Keratinocyte (primary cell): ENCODE data around the gene RBMS3. TPM values are rescaled to one million over a fixed set of nuclear protein-coding genes. Genes with fewer than 3 reads are reported as not detected.

Source experiments
- DNase-seq: peaks from one replicate; pipeline ENCODE4 v3.0.0-alpha.2; 2011; ENCODE audit warnings: low read depth, missing footprints, low spot score
- FAIRE-seq: peaks from 2 replicates; lab custom pipeline; 2011; peaks lifted over from hg19 to GRCh38; lab: Jason Lieb, UNC
- H2AFZ ChIP-seq: 2 replicates; pipeline ENCODE4 v1.6.0; 2012; ENCODE audit warnings: low read length, control low read depth, inconsistent platforms; ENCODE audit not compliant: control insufficient read depth
- H3K27ac ChIP-seq: 2 replicates; pipeline ENCODE4 v1.5.1; 2011; ENCODE audit warnings: low read length; ENCODE audit not compliant: control insufficient read depth, insufficient read depth
- H3K27me3 ChIP-seq: 3 replicates; pipeline ENCODE4 v1.6.0; 2011; ENCODE audit warnings: low read length; ENCODE audit not compliant: control insufficient read depth, insufficient read depth; ENCODE audit errors: extremely low read depth
- H3K36me3 ChIP-seq, 2 experiments: 2 replicates in 1 of 2; 3 replicates in 1 of 2; pipeline ENCODE4 v1.5.1; 2011; ENCODE audit warnings: low read length in 2 of 2, mild to moderate bottlenecking in 1 of 2; ENCODE audit not compliant: control insufficient read depth in 2 of 2, insufficient read depth in 2 of 2; ENCODE audit errors: extremely low read depth in 1 of 2
- H3K4me1 ChIP-seq: 3 replicates; pipeline ENCODE4 v1.5.1; 2011; ENCODE audit warnings: low read length; ENCODE audit not compliant: control insufficient read depth, insufficient read depth; ENCODE audit errors: extremely low read depth
- H3K4me2 ChIP-seq: 3 replicates; pipeline ENCODE4 v1.6.0; 2011; ENCODE audit warnings: low read depth, low read length; ENCODE audit not compliant: control insufficient read depth, insufficient read depth; ENCODE audit errors: extremely low read depth
- H3K4me3 ChIP-seq, 3 experiments: fragments of 200-600 bp in 1 of 3; sonication (generic) in 1 of 3; 2 replicates in 2 of 3; 3 replicates in 1 of 3; pipeline ENCODE4 v1.5.1; 2011 to 2016; ENCODE audit warnings: low read length in 3 of 3, mild to moderate bottlenecking in 3 of 3, control low read depth in 2 of 3, inconsistent platforms in 1 of 3, low read depth in 1 of 3, mixed read lengths in 1 of 3, mixed run types in 1 of 3, moderate library complexity in 1 of 3; ENCODE audit not compliant: control insufficient read depth in 2 of 3, insufficient read depth in 2 of 3; ENCODE audit errors: extremely low read depth in 1 of 3
- H3K79me2 ChIP-seq: 2 replicates; pipeline ENCODE4 v1.6.0; 2012; ENCODE audit warnings: low read length; ENCODE audit not compliant: control insufficient read depth, insufficient read depth
- H3K9ac ChIP-seq: 3 replicates; pipeline ENCODE4 v1.6.0; 2011; ENCODE audit warnings: low read length; ENCODE audit not compliant: control insufficient read depth, insufficient read depth; ENCODE audit errors: extremely low read depth
- H3K9me1 ChIP-seq: 3 replicates; pipeline ENCODE4 v1.6.0; 2011; ENCODE audit warnings: low read length; ENCODE audit not compliant: control insufficient read depth, insufficient read depth; ENCODE audit errors: extremely low read depth
- H3K9me3 ChIP-seq: 2 replicates; pipeline ENCODE4 v1.5.1; 2012; ENCODE audit warnings: low read depth, low read length; ENCODE audit not compliant: control insufficient read depth
- H4K20me1 ChIP-seq: 3 replicates; pipeline ENCODE4 v1.6.0; 2011; ENCODE audit warnings: low read length; ENCODE audit not compliant: control insufficient read depth, insufficient read depth; ENCODE audit errors: extremely low read depth
- EZH2 ChIP-seq: IDR thresholded peaks from one replicate; pipeline ENCODE4 v1.6.1; 2012; ENCODE audit warnings: inconsistent platforms, mild to moderate bottlenecking, low read length, moderate library complexity
- dilution Hi-C: fragments of 300-500 bp; cut with MboI; formaldehyde crosslinking; loops from one replicate; pipeline ENCODE4 v1.7.0; 2020; ENCODE audit warnings: low sequenced_read_pairs; ENCODE audit not compliant: extremely low pct_ligation_motif_present
- polyA plus RNA-seq, 5 experiments: library from polyadenylated mRNA; depleted of rRNA in 3 of 5; stranded (reverse) in 3 of 5; stranded (forward) in 1 of 5; unstranded in 1 of 5; fragments of >200 nt; gene quantifications; 1 replicate in 1 of 5; 2 replicates in 3 of 5; 3 replicates in 1 of 5; pipeline versions ENCODE4 v1.2.1 to v1.2.3, GENCODE V29; 2011 to 2012; ENCODE audit warnings: missing spikeins in 2 of 5, low read depth in 1 of 5, low replicate concordance in 1 of 5
- TF ChIP-seq, protein P1 (sequence below), 3 experiments: IDR thresholded peaks in 1 of 3; conservative IDR thresholded peaks in 1 of 3; optimal IDR thresholded peaks in 1 of 3; 2 replicates in 2 of 3; 3 replicates in 1 of 3; pipeline versions ENCODE3 to v1.5.1; 2011; ENCODE audit warnings: low read length in 3 of 3, mild to moderate bottlenecking in 3 of 3, moderate library complexity in 2 of 3, control low read depth in 1 of 3, inconsistent platforms in 1 of 3; ENCODE audit not compliant: insufficient read depth in 2 of 3; ENCODE audit errors: extremely low read depth in 1 of 3

The RBMS3 gene
- polyA plus RNA-seq, 1 donor (not counting 4 experiments of a cell fraction or from before 2014, with no cell fraction given): 2.3 TPM

DNA sequence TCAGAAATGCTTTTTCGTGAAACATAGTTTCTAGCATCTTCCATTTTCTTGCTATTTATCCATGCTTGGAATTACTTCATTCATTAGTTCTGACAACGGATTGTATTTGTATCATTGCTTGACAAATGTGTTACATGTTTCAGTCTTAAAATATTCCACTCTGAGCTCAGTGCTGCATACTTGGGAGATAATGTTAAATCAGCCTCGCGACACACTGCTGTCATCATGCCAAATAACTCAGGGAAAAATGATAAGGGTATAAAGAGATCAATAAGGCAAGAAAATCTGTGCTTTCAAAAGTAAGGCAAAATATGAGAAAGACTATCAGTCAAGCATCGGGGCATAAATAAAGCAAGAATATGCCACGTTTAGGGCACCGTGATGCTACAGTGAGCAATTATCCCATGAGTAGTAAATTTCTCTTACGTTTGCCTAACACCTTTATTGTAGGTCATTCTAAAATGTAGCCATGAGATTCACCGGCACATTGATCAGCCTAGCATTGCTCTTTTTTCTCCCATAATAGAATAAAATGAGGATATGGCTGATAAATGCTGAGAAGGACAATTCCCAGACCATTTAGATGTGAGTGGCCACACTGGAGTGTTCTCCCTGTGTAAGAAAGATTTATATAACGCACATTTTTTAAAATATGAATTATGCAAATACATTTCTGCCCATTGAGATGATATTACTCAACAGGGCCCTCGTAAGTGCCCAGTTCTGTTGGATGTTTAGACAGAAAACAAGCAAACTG, 133.8 kb downstream of the RBMS3 start:
- no peak for FAIRE-seq
- dilution Hi-C loops: no loop called here

DNA sequence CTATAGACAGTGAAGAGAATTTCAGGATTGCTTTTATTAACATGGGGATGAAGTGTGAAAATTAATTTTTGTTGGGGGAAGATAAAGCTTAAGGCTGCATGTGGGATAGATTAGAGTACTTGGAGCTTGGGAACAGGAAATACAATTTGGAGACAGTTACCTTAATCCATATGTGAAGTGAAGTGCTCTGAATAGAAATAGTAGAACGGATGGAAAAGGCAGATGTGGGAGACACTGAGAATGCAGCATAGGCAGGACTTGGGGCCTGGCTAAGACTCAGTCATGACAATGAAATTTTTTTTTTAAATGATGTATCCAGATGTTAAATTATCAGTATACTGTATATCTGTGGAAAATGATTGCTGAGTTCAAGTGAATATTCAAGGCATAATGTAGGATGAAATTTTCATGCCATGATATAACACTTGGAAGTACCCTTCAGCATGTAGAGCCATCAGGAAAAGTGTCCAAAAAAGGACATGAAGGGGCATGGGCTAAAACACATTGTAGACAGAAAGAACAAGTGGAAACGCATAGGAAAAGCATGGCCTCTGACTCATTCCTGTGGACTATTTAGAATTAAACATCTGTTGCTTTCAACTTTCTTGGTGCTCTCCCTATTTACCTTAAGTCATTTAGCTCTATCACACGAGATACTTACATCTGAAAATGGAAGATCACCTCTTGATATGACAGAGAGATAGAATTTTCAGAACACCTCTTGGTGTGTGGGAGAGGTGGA, 134.8 kb downstream of the RBMS3 start:
- dilution Hi-C loops: no loop called here
- Histone ChIP-seq H3K9me1 (no peaks in the 10 kb centered on the region), H2AFZ (no peak overlapping the region), H3K79me2 (no peaks in the 10 kb centered on the region), H3K4me3 (no peak overlapping the region), H3K4me1 (peaks cover 3% of the 10 kb centered on the region), H3K36me3 (no peaks in the 10 kb centered on the region), H4K20me1 (no peaks in the 10 kb centered on the region), H3K9ac (no peak overlapping the region), H3K27me3 (no peaks in the 10 kb centered on the region), H3K27ac (no peak overlapping the region), H3K9me3 (no peaks in the 10 kb centered on the region), H3K4me2 (no peak overlapping the region)
- FAIRE-seq: no peak
- no peak for DNase-seq
- TF ChIP-seq EZH2: no peak
- TF ChIP-seq, protein P1, sequence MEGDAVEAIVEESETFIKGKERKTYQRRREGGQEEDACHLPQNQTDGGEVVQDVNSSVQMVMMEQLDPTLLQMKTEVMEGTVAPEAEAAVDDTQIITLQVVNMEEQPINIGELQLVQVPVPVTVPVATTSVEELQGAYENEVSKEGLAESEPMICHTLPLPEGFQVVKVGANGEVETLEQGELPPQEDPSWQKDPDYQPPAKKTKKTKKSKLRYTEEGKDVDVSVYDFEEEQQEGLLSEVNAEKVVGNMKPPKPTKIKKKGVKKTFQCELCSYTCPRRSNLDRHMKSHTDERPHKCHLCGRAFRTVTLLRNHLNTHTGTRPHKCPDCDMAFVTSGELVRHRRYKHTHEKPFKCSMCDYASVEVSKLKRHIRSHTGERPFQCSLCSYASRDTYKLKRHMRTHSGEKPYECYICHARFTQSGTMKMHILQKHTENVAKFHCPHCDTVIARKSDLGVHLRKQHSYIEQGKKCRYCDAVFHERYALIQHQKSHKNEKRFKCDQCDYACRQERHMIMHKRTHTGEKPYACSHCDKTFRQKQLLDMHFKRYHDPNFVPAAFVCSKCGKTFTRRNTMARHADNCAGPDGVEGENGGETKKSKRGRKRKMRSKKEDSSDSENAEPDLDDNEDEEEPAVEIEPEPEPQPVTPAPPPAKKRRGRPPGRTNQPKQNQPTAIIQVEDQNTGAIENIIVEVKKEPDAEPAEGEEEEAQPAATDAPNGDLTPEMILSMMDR (optimal IDR thresholded peaks at IDR 0.05 in 1 of 3, IDR thresholded peaks at IDR 0.05 in 1 of 3, conservative IDR thresholded peaks at IDR 0.05 in 1 of 3; ENCODE audit: extremely low read depth in 1 of 3, insufficient read depth in 2 of 3, low read length in 3 of 3): no peak

More for the DNA sequence above, 133.8 kb downstream of the RBMS3 start:
- no peaks in the 10 kb centered on the region for H4K20me1 ChIP-seq
- H2AFZ ChIP-seq: no peak overlapping the region
- no peaks in the 10 kb centered on the region for H3K9me3 ChIP-seq
- H3K27ac ChIP-seq: no peak overlapping the region
- H3K4me2 ChIP-seq: no peak overlapping the region
- no peaks in the 10 kb centered on the region for H3K79me2 ChIP-seq
- no peak overlapping the region for H3K4me3 ChIP-seq
- DNase-seq: no peak
- no peaks in the 10 kb centered on the region for H3K27me3 ChIP-seq
- H3K9ac ChIP-seq: no peak overlapping the region
- H3K9me1 ChIP-seq: no peaks in the 10 kb centered on the region
- TF ChIP-seq, protein P1 (optimal IDR thresholded peaks at IDR 0.05 in 1 of 3, IDR thresholded peaks at IDR 0.05 in 1 of 3, conservative IDR thresholded peaks at IDR 0.05 in 1 of 3; ENCODE audit: extremely low read depth in 1 of 3, insufficient read depth in 2 of 3, low read length in 3 of 3): no peak
- TF ChIP-seq EZH2: no peak
- peaks cover 8% of the 10 kb centered on the region for H3K4me1 ChIP-seq
- no peaks in the 10 kb centered on the region for H3K36me3 ChIP-seq
